Measurements from ENCODE around the gene ALCAM.

- TF ChIP-seq CTCF (IDR thresholded peaks at IDR 0.05) = no peak
- TF ChIP-seq POLR2A (IDR thresholded peaks at IDR 0.05) = no peak
These were observed 21.5 kb downstream of the ALCAM start for GRCh38 chr3:105388176-105388575.
